Airway epithelial cell (primary cell): Measurements from ENCODE around the gene ACACA. TPM values are rescaled to one million over a fixed set of nuclear protein-coding genes. Genes with fewer than 3 reads are reported as not detected.

Source experiments
- total RNA-seq: library from RNA; depleted of rRNA; stranded (reverse); fragments of >200 nt; gene quantifications from 2 replicates; pipeline ENCODE4 v1.2.3, GENCODE V29; 2015

The ACACA gene
- total RNA-seq: 59.9 and 75.5 TPM in 2 replicates

DNA sequence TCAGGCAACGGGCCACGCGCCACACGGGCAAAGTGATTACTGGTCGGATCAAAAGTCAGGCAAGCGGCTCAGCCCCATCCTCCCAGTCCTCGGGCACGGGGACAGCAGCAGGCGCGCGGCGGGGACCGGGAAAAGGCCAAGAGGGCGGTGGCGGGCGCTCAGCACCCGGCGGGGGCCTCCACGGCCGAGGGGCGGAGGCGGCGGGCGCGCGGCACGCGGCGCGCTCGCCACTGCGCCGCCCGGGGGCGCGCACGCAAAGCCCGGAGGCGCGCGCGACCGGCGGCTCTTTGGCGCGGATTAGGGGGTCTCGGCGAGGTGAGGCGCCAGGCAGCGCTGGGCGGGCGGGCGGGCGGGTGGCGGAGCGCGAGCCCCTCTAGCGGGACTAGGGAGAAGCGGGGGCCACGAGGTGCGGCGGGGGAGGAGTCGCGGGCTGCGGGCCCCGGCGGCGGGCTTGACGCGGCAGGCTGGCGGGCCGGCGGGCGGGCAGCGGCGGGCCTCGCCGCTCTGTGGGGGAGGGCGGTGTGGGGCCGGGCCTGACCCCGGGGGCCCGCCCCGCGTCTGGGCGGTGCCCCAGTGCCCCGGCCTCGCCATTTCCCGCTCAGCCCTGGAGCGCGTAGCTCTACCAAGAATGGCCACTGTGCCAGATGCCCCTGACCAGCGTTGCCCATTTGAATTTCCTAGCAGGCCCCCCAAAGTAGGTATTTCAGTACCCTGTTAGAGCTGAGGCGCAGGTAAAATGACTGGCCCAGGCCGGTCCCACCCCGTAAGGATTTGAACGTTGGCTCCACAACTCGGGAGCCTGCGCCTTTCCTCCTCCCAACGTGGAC is at the start of gene ACACA, which contains the start of gene TADA2A:
Gene ACACA (minus strand): TSS at position 202 of the 827 bp plus-strand sequence. CDS start 537 bp downstream, outside the sequence.
Gene TADA2A (plus strand): TSS at position 252 of the 827 bp plus-strand sequence. CDS start 4,480 bp downstream, outside the sequence.

DNA sequence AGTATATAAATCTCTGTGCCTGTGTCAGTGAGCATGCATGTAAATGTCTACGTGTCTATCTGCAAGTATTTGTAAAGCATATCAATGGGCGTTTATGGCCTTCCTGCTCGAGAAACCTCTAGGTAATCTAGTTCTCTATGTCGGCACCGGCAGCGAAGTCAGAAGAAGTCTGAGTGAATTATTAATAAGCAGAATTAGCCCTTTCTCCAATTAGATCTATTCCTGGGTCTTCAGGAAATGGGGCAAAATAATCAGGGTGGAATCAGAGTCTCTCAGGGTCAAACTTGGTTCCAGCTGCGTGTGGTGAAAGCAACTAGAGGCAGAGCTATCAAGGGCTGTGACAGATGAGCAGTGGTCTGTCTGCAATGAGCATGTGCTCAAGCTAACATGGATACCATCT is 30.9 kb downstream of the ACACA start, which contains the start of gene C17orf78:
Gene C17orf78 (plus strand): TSS at position 280 of the 400 bp plus-strand sequence. CDS start 108 bp downstream, at position 388.

Other genes starting within 250 kb of the ACACA start
- gene C17orf78, start 30.9 kb downstream of the ACACA start, total RNA-seq: not detected in 2 replicates
- 11.6 and 13.0 TPM in 2 replicates for gene TADA2A, start 50 bp upstream of the ACACA start, total RNA-seq
- 41.1 and 49.0 TPM in 2 replicates for gene DUSP14, start 83.1 kb upstream of the ACACA start, total RNA-seq
- gene SYNRG, start 202.6 kb upstream of the ACACA start, total RNA-seq: 7.7 and 8.8 TPM in 2 replicates
- gene DDX52, start 236.6 kb upstream of the ACACA start, total RNA-seq: 15.5 and 21.2 TPM in 2 replicates